IMR-90 (cell line): ENCODE results near the gene PNMA8A. TPM values are rescaled to one million over a fixed set of nuclear protein-coding genes. Genes with fewer than 3 reads are reported as not detected.

ENCODE experiments used
- ATAC-seq: fragments of 200-7000 bp; cut with Tn5 transposase; 2 replicates; pipeline ENCODE4 v1.9.1; 2020; ENCODE audit warnings: low read depth, mild to moderate bottlenecking, moderate library complexity
- BruUV-seq: library from RNA; stranded (reverse); fragments of 400-500 nt; replicated peaks from 2 replicates; lab custom pipeline; 2021; lab: Mats Ljungman, UMichigan
- CTCF ChIA-PET: fragments of 300-600 bp; formaldehyde crosslinking; extraction: SDS; loops from one replicate; lab custom pipeline; 2021; ENCODE audit warnings: antibody characterized with exemption; lab: Yijun Ruan, JAX
- POLR2A ChIA-PET: fragments of 300-600 bp; sonication (Branson Sonifier 250); formaldehyde crosslinking; loops from one replicate; lab custom pipeline; 2022; ENCODE audit warnings: antibody characterized with exemption; ENCODE audit not compliant: unreplicated experiment; lab: Charles Lee
- DNase-seq: peaks from one replicate; pipeline ENCODE4 v3.0.0; 2013
- H2AFZ ChIP-seq: replicated peaks from 2 replicates; pipeline ENCODE3; 2013; ENCODE audit warnings: low read length, mild to moderate bottlenecking; ENCODE audit not compliant: poor library complexity
- H2AK5ac ChIP-seq: 2 replicates; pipeline ENCODE4 v1.6.1; 2013; ENCODE audit warnings: low read depth, low read length, inconsistent platforms
- H2AK9ac ChIP-seq: replicated peaks from 2 replicates; pipeline ENCODE3; 2013; ENCODE audit warnings: mild to moderate bottlenecking, low read depth, low read length, moderate library complexity; ENCODE audit not compliant: poor library complexity
- H2BK120ac ChIP-seq: 2 replicates; pipeline ENCODE4 v1.6.1; 2013; ENCODE audit warnings: low read depth, low read length, inconsistent platforms
- H2BK15ac ChIP-seq: 3 replicates; pipeline ENCODE4 v1.6.1; 2013; ENCODE audit warnings: low read depth, low read length, inconsistent platforms
- H2BK20ac ChIP-seq: 2 replicates; pipeline ENCODE4 v1.6.1; 2013; ENCODE audit warnings: low read depth, mild to moderate bottlenecking, inconsistent platforms, low read length, moderate library complexity
- H2BK5ac ChIP-seq: 2 replicates; pipeline ENCODE4 v1.6.1; 2013; ENCODE audit warnings: mild to moderate bottlenecking, low read depth, low read length, inconsistent platforms; ENCODE audit not compliant: poor library complexity, severe bottlenecking
- H3K14ac ChIP-seq: replicated peaks from 2 replicates; pipeline ENCODE4 v1.6.1; 2013; ENCODE audit warnings: low read depth, low read length, inconsistent platforms
- H3K18ac ChIP-seq: 2 replicates; pipeline ENCODE4 v1.6.1; 2013; ENCODE audit warnings: low read depth, low read length, control low read depth
- H3K23ac ChIP-seq: 2 replicates; pipeline ENCODE4 v1.6.1; 2013; ENCODE audit warnings: low read depth, low read length, inconsistent platforms
- H3K27ac ChIP-seq: 2 replicates; pipeline ENCODE4 v1.5.1; 2013; ENCODE audit warnings: mild to moderate bottlenecking, control low read depth, low read length; ENCODE audit not compliant: insufficient read depth
- H3K27me3 ChIP-seq: 2 replicates; pipeline ENCODE4 v1.6.1; 2013; ENCODE audit warnings: low read length; ENCODE audit not compliant: control insufficient read depth, insufficient read depth
- H3K36me3 ChIP-seq: 2 replicates; pipeline ENCODE4 v1.6.1; 2013; ENCODE audit warnings: low read length, mixed read lengths; ENCODE audit not compliant: control insufficient read depth, insufficient read depth
- H3K4ac ChIP-seq: 2 replicates; pipeline ENCODE4 v1.6.1; 2013; ENCODE audit warnings: low read depth, low read length, inconsistent platforms
- H3K4me1 ChIP-seq: 2 replicates; pipeline ENCODE4 v1.6.1; 2013; ENCODE audit warnings: low read length, mixed read lengths; ENCODE audit not compliant: control insufficient read depth, insufficient read depth
- H3K4me2 ChIP-seq: 2 replicates; pipeline ENCODE4 v1.6.1; 2013; ENCODE audit warnings: low read depth, mild to moderate bottlenecking, control low read depth, low read length, moderate library complexity
- H3K4me3 ChIP-seq: 2 replicates; pipeline ENCODE4 v1.5.1; 2013; ENCODE audit warnings: low read depth, mild to moderate bottlenecking, control low read depth, low read length, moderate library complexity; ENCODE audit not compliant: insufficient read depth
- H3K56ac ChIP-seq: 2 replicates; pipeline ENCODE4 v1.6.1; 2013; ENCODE audit warnings: low read length, inconsistent platforms; ENCODE audit not compliant: insufficient read depth; ENCODE audit errors: extremely low read depth
- H3K79me1 ChIP-seq, 2 experiments: 2 replicates each; pipeline ENCODE4 v1.6.1; 2013; ENCODE audit warnings: low read length in 2 of 2, inconsistent platforms in 1 of 2, low read depth in 1 of 2
- H3K9ac ChIP-seq: 2 replicates; pipeline ENCODE4 v1.6.1; 2013; ENCODE audit warnings: low read depth, low read length, control low read depth
- H3K9me1 ChIP-seq: 2 replicates; pipeline ENCODE4 v1.6.1; 2013; ENCODE audit warnings: low read length, inconsistent platforms; ENCODE audit not compliant: insufficient read depth
- H3K9me3 ChIP-seq: 2 replicates; pipeline ENCODE4 v1.6.1; 2013; ENCODE audit warnings: low read length; ENCODE audit not compliant: control insufficient read depth, insufficient read depth
- H4K20me1 ChIP-seq: 2 replicates; pipeline ENCODE4 v1.6.1; 2013; ENCODE audit warnings: low read length, inconsistent platforms; ENCODE audit not compliant: insufficient read depth
- H4K5ac ChIP-seq: 2 replicates; pipeline ENCODE4 v1.6.1; 2013; ENCODE audit warnings: mild to moderate bottlenecking, low read depth, low read length, control low read depth
- H4K8ac ChIP-seq, 2 experiments: 2 replicates each; pipeline ENCODE4 v1.6.1; 2013; ENCODE audit warnings: low read depth in 2 of 2, low read length in 2 of 2, control low read depth in 1 of 2, inconsistent platforms in 1 of 2
- H4K91ac ChIP-seq: 2 replicates; pipeline ENCODE4 v1.6.1; 2013; ENCODE audit warnings: low read depth, low read length, inconsistent platforms; ENCODE audit not compliant: insufficient read depth
- CHD1 ChIP-seq: IDR thresholded peaks from 2 replicates; pipeline ENCODE4 v1.6.1; 2012; ENCODE audit warnings: low read depth, low read length, improper control_type of control experiment
- ELK1 ChIP-seq: fragments of 150-350 bp; IDR thresholded peaks from 2 replicates; pipeline ENCODE4 v1.6.1; 2016; ENCODE audit warnings: low read depth, mild to moderate bottlenecking, low read length, moderate library complexity, borderline replicate concordance
- POLR2A ChIP-seq: IDR thresholded peaks from 2 replicates; pipeline ENCODE4 v1.6.1; 2012; ENCODE audit warnings: mild to moderate bottlenecking, low read depth, low read length
- RAD21 ChIP-seq: IDR thresholded peaks from 2 replicates; pipeline ENCODE4 v1.6.1; 2012; ENCODE audit warnings: low read length, improper control_type of control experiment
- RCOR1 ChIP-seq: IDR thresholded peaks from 2 replicates; pipeline ENCODE4 v1.6.1; 2012; ENCODE audit warnings: mild to moderate bottlenecking, low read length, improper control_type of control experiment; ENCODE audit not compliant: insufficient replicate concordance
- USF2 ChIP-seq: fragments of 150-350 bp; IDR thresholded peaks from 2 replicates; pipeline ENCODE4 v1.6.1; 2017; ENCODE audit warnings: mild to moderate bottlenecking, antibody characterized with exemption, low read length, low read depth
- WGBS, 2 experiments: methylation state at CpG; one replicate each; pipeline versions ENCODE4 v1.1.5 to v1.1.7; 2013; ENCODE audit warnings: missing lambda C conversion rate in 2 of 2; ENCODE audit not compliant: insufficient read length in 1 of 2; ENCODE audit errors: extremely low coverage in 2 of 2; 5-methylcytosine and 5-hydroxymethylcytosine counted together
- dilution Hi-C: fragments of 300-500 bp; cut with HindIII; formaldehyde crosslinking; loops from one replicate; pipeline ENCODE4 v1.14.3; 2018; ENCODE audit warnings: low sequenced_read_pairs; ENCODE audit not compliant: unreplicated experiment
- in situ Hi-C: fragments of 300-500 bp; cut with MboI; formaldehyde crosslinking; loops from 3 replicates; pipeline ENCODE4 v1.14.3; 2019; ENCODE audit warnings: low sequenced_read_pairs, inconsistent platforms, mixed read lengths
- intact Hi-C: fragments of 100-400 bp; cut with micrococcal nuclease; formaldehyde crosslinking; loops from 2 replicates; pipeline ENCODE4 v1.10.0; 2022
- polyA plus RNA-seq, 3 experiments: library from polyadenylated mRNA; depleted of rRNA; stranded (reverse); fragments of >200 nt; gene quantifications; 2 replicates each; pipeline ENCODE4 v1.2.3, GENCODE V29; 2012; ENCODE audit warnings: low replicate concordance in 1 of 3
- total RNA-seq: library from RNA; depleted of rRNA; stranded (reverse); fragments of >200 nt; gene quantifications from 2 replicates; pipeline ENCODE4 v1.2.3, GENCODE V29; 2012
- TF ChIP-seq, protein P1 (sequence below): conservative IDR thresholded peaks from 2 replicates; pipeline ENCODE4 v1.5.1; 2012; ENCODE audit warnings: mild to moderate bottlenecking, low read depth, low read length, improper control_type of control experiment

PNMA8A gene
- total and polyA plus RNA-seq, 2 of the 4 experiments (the other 2 are of a cell fraction) = 0.77 to 0.90 TPM

DNA sequence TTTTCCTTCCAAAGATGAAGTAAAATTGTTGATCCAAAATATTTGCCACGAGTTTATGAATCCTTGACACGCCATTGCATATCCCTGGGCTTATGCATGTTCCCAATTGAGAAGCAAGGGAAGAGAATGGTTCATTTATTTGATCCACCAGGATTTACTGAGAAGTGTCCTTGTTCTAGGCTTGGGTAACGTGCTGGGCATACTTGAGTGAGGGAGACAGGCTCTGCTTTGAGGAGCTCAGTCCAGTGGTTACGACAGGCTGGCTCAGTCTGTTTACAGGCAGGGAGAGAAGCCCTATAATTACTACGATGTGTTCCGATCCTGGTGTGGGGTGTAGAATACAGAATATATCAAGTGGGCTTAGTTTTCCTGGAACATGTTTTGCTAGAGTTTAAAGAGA is 36.4 kb downstream of the PNMA8A start:
- Histone ChIP-seq H3K23ac (no peak overlapping the region), H3K27ac (no peak overlapping the region), H3K27me3 (peaks cover 7% of the 10 kb centered on the region; the same call in 1 of the 2 replicates), H3K9ac (no peak overlapping the region), H3K14ac (no peak overlapping the region), H4K20me1 (no peaks in the 10 kb centered on the region), H2BK20ac (no peak overlapping the region), H3K79me1 (no peaks in the 10 kb centered on the region), H3K56ac (no peak overlapping the region), H2AFZ (no peak overlapping the region), H2AK9ac (no peak overlapping the region), H4K5ac (no peak overlapping the region), H3K36me3 (no peaks in the 10 kb centered on the region), H3K4me2 (no peak overlapping the region), H4K8ac (no peak overlapping the region), H2AK5ac (no peak overlapping the region), H3K4me3 (no peak overlapping the region), H2BK120ac (no peak overlapping the region), H3K4me1 (no peaks in the 10 kb centered on the region), H3K9me1 (0 out of 2 replicates have a peak, but pooled peaks cover 3% of the 10 kb centered on the region), H2BK5ac (no peak overlapping the region), H3K4ac (no peak overlapping the region), H2BK15ac (no peak overlapping the region), H3K9me3 (no peaks in the 10 kb centered on the region), H3K18ac (no peak overlapping the region), H4K91ac (no peak overlapping the region)
- ATAC-seq (no peak), DNase-seq (no peak)
- ChIA-PET POLR2A (no interaction called here), CTCF (no interaction called here)
- dilution Hi-C loops = no loop called here
- in situ Hi-C loops = no loop called here
- TF ChIP-seq ELK1 (no peak), RAD21 (no peak), CHD1 (no peak), USF2 (no peak), POLR2A (no peak), RCOR1 (no peak)
- TF ChIP-seq, protein P1, sequence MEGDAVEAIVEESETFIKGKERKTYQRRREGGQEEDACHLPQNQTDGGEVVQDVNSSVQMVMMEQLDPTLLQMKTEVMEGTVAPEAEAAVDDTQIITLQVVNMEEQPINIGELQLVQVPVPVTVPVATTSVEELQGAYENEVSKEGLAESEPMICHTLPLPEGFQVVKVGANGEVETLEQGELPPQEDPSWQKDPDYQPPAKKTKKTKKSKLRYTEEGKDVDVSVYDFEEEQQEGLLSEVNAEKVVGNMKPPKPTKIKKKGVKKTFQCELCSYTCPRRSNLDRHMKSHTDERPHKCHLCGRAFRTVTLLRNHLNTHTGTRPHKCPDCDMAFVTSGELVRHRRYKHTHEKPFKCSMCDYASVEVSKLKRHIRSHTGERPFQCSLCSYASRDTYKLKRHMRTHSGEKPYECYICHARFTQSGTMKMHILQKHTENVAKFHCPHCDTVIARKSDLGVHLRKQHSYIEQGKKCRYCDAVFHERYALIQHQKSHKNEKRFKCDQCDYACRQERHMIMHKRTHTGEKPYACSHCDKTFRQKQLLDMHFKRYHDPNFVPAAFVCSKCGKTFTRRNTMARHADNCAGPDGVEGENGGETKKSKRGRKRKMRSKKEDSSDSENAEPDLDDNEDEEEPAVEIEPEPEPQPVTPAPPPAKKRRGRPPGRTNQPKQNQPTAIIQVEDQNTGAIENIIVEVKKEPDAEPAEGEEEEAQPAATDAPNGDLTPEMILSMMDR = no peak
- intact Hi-C loops = no loop called here
- BruUV-seq = no TSS peak
- 10% methylated on average over 2 of the region's 6 CpGs; no CpG with 5 or more reads in 1 of the 2 experiments for WGBS, 2 experiments
